GM12878 (cell line): ENCODE results near the gene CUL5. TPM values are rescaled to one million over a fixed set of nuclear protein-coding genes. Genes with fewer than 3 reads are reported as not detected.

Source experiments
- CHD2 ChIP-seq: IDR thresholded peaks from 2 replicates; pipeline ENCODE4 v1.6.1; 2011; ENCODE audit warnings: low read depth, low read length, improper control_type of control experiment, borderline replicate concordance
- DPF2 ChIP-seq: fragments of 450-650 bp; IDR thresholded peaks from 2 replicates; pipeline ENCODE4 v1.6.1; 2017; ENCODE audit warnings: mild to moderate bottlenecking
- EP300 ChIP-seq, 2 experiments: fragments of 150-350 bp in 1 of 2; IDR thresholded peaks; 2 replicates each; pipeline ENCODE4 v1.6.1; 2011 to 2012; ENCODE audit warnings: low read depth in 2 of 2, low read length in 2 of 2, borderline replicate concordance in 1 of 2, improper control_type of control experiment in 1 of 2, inconsistent platforms in 1 of 2; ENCODE audit not compliant: control insufficient read depth in 1 of 2
- FOXM1 ChIP-seq: IDR thresholded peaks from 2 replicates; pipeline ENCODE4 v1.6.1; 2012; ENCODE audit warnings: low read depth, mild to moderate bottlenecking, inconsistent platforms, low read length, moderate library complexity
- GATAD2B ChIP-seq: fragments of 450-650 bp; conservative IDR thresholded peaks from 2 replicates; pipeline ENCODE4 v1.6.1; 2017; ENCODE audit warnings: low read depth, mild to moderate bottlenecking, moderate library complexity
- HDGF ChIP-seq: fragments of 450-650 bp; IDR thresholded peaks from 2 replicates; pipeline ENCODE4 v1.6.1; 2016; ENCODE audit warnings: antibody characterized with exemption
- IKZF2 ChIP-seq, 2 experiments: fragments of 450-650 bp; IDR thresholded peaks; 2 replicates each; pipeline ENCODE4 v1.6.1; 2017; ENCODE audit warnings: mild to moderate bottlenecking in 2 of 2, moderate library complexity in 2 of 2
- MYB ChIP-seq: fragments of 150-350 bp; IDR thresholded peaks from 2 replicates; pipeline ENCODE4 v1.6.1; 2014; ENCODE audit warnings: mild to moderate bottlenecking, low read depth, low read length, borderline replicate concordance
- RBBP5 ChIP-seq: fragments of 200-600 bp; sonication (generic); conservative IDR thresholded peaks from 2 replicates; pipeline ENCODE4 v1.6.1; 2016
- SREBF2 ChIP-seq: IDR thresholded peaks from 2 replicates; pipeline ENCODE4 v1.6.1; 2012; ENCODE audit warnings: mild to moderate bottlenecking, low read length
- STAT3 ChIP-seq: IDR thresholded peaks from 2 replicates; pipeline ENCODE4 v1.6.1; 2011; ENCODE audit warnings: low read depth, low read length, improper control_type of control experiment
- polyA plus RNA-seq, 11 experiments: library from polyadenylated mRNA; depleted of rRNA in 4 of 11; unstranded in 6 of 11; stranded (reverse) in 5 of 11; fragments of >200 nt; fragmentation: Nextera tagmentation in 4 of 11; fragmentation: Illumina TruSeq in 1 of 11; extraction: Ambion mirVana in 4 of 11; extraction: Trizol in 1 of 11; gene quantifications; 1 replicate in 1 of 11; 2 replicates in 10 of 11; pipeline versions ENCODE4 v1.2.1 to v1.2.3, GENCODE V29; 2011 to 2016; ENCODE audit warnings: inconsistent platforms in 2 of 11, missing spikeins in 2 of 11, low read depth in 1 of 11
- total RNA-seq, 4 experiments: library from RNA; depleted of rRNA in 3 of 4; stranded (reverse); fragments of >200 nt in 3 of 4; fragmentation: Illumina TruSeq in 1 of 4; extraction: Trizol in 1 of 4; gene quantifications; 2 replicates each; pipeline versions ENCODE4 v1.2.1 to v1.2.3, GENCODE V29; 2013 to 2021
- TF ChIP-seq, protein P1 (sequence below): fragments of 450-650 bp; IDR thresholded peaks from 2 replicates; pipeline ENCODE4 v1.6.1; 2016; ENCODE audit warnings: mild to moderate bottlenecking
- TF ChIP-seq, protein P2 (sequence below): IDR thresholded peaks from 2 replicates; pipeline ENCODE4 v1.6.1; 2011; ENCODE audit warnings: mild to moderate bottlenecking, low read depth, low read length, moderate library complexity; ENCODE audit not compliant: insufficient replicate concordance
- TF ChIP-seq, protein P3 (sequence below): fragments of 150-350 bp; IDR thresholded peaks from 2 replicates; pipeline ENCODE4 v1.6.1; 2016; ENCODE audit warnings: low read depth, low read length
- TF ChIP-seq, protein P4 (sequence below): fragments of 450-650 bp; IDR thresholded peaks from 2 replicates; pipeline ENCODE4 v1.6.1; 2016; ENCODE audit warnings: mild to moderate bottlenecking, moderate library complexity, borderline replicate concordance
- TF ChIP-seq, protein P5 (sequence below): fragments of 450-650 bp; IDR thresholded peaks from 2 replicates; pipeline ENCODE4 v1.6.1; 2017; ENCODE audit warnings: mild to moderate bottlenecking, low read depth, inconsistent platforms; ENCODE audit not compliant: poor library complexity, severe bottlenecking

The CUL5 gene
- total and polyA plus RNA-seq, 10 of the 15 experiments (the other 5 are each of a cell fraction or from before 2014, with no cell fraction given): 9.1 to 37.6 (median 18.3) TPM

DNA sequence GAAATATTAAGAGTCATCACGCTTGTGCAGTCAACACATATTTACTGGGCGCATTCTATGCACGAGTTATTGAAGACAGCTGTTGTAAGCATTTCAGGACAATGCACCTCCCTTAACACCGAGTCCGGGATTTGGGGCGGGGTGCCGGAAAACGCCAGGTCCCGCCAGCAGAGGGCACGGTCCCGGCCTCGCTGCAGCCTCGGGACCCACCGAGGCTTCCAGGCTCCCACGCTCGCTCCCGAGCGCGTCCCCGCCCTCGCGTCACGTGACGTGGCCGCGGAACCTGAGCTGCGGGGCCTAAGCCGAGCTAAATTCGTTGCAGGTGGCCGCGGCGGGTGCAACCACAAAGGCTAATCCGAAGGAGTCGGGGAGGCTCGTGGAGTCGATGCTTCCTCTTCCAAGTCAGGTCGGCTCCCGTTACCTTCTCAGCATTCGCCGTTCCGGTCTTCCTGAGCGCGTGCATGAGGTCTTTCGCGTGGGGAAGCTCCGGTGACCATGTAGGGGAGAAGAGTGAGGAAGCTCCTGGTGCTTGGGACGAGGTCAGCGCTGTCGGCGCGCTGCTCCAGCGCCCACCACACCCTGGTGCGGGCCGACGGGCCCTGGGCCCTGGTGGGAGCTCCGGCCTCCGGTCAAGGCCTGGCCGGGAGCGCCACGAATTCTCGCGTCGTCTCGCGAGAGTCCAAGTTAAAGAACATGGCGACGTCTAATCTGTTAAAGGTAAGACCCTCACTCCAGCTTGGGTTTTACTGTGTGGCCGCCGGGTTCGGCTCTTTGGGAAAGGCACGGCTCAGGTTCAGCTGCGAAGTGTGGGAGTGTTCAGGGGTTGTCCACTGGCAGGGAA is at the start of gene CUL5 (continued):
- TF ChIP-seq SREBF2 (no peak), CHD2 (peak; percentile 98), DPF2 (peak; percentile 79), HDGF (no peak; the same call in none of the 2 replicates), STAT3 (no peak), FOXM1 (0 out of 2 replicates have a peak, but pooled peaks have one; percentile 59), MYB (no peak), RBBP5 (0 out of 2 replicates have a peak, but pooled peaks have one; percentile 82), IKZF2 (IDR thresholded peaks at IDR 0.05) (peak; percentile 58 to 68; a peak in 3 of 4 replicates), GATAD2B (peak; percentile 92), EP300 (IDR thresholded peaks at IDR 0.05; ENCODE audit: borderline replicate concordance in 1 of 2, control insufficient read depth in 1 of 2, low read depth in 2 of 2, low read length in 2 of 2) (no peak; a peak in 1 of 4 replicates)
- TF ChIP-seq, protein P1, sequence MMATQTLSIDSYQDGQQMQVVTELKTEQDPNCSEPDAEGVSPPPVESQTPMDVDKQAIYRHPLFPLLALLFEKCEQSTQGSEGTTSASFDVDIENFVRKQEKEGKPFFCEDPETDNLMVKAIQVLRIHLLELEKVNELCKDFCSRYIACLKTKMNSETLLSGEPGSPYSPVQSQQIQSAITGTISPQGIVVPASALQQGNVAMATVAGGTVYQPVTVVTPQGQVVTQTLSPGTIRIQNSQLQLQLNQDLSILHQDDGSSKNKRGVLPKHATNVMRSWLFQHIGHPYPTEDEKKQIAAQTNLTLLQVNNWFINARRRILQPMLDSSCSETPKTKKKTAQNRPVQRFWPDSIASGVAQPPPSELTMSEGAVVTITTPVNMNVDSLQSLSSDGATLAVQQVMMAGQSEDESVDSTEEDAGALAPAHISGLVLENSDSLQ: no peak
- TF ChIP-seq, protein P2, sequence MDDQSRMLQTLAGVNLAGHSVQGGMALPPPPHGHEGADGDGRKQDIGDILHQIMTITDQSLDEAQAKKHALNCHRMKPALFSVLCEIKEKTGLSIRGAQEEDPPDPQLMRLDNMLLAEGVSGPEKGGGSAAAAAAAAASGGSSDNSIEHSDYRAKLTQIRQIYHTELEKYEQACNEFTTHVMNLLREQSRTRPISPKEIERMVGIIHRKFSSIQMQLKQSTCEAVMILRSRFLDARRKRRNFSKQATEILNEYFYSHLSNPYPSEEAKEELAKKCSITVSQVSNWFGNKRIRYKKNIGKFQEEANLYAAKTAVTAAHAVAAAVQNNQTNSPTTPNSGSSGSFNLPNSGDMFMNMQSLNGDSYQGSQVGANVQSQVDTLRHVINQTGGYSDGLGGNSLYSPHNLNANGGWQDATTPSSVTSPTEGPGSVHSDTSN: no peak
- TF ChIP-seq, protein P3, sequence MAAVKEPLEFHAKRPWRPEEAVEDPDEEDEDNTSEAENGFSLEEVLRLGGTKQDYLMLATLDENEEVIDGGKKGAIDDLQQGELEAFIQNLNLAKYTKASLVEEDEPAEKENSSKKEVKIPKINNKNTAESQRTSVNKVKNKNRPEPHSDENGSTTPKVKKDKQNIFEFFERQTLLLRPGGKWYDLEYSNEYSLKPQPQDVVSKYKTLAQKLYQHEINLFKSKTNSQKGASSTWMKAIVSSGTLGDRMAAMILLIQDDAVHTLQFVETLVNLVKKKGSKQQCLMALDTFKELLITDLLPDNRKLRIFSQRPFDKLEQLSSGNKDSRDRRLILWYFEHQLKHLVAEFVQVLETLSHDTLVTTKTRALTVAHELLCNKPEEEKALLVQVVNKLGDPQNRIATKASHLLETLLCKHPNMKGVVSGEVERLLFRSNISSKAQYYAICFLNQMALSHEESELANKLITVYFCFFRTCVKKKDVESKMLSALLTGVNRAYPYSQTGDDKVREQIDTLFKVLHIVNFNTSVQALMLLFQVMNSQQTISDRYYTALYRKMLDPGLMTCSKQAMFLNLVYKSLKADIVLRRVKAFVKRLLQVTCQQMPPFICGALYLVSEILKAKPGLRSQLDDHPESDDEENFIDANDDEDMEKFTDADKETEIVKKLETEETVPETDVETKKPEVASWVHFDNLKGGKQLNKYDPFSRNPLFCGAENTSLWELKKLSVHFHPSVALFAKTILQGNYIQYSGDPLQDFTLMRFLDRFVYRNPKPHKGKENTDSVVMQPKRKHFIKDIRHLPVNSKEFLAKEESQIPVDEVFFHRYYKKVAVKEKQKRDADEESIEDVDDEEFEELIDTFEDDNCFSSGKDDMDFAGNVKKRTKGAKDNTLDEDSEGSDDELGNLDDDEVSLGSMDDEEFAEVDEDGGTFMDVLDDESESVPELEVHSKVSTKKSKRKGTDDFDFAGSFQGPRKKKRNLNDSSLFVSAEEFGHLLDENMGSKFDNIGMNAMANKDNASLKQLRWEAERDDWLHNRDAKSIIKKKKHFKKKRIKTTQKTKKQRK: no peak
- TF ChIP-seq, protein P4, sequence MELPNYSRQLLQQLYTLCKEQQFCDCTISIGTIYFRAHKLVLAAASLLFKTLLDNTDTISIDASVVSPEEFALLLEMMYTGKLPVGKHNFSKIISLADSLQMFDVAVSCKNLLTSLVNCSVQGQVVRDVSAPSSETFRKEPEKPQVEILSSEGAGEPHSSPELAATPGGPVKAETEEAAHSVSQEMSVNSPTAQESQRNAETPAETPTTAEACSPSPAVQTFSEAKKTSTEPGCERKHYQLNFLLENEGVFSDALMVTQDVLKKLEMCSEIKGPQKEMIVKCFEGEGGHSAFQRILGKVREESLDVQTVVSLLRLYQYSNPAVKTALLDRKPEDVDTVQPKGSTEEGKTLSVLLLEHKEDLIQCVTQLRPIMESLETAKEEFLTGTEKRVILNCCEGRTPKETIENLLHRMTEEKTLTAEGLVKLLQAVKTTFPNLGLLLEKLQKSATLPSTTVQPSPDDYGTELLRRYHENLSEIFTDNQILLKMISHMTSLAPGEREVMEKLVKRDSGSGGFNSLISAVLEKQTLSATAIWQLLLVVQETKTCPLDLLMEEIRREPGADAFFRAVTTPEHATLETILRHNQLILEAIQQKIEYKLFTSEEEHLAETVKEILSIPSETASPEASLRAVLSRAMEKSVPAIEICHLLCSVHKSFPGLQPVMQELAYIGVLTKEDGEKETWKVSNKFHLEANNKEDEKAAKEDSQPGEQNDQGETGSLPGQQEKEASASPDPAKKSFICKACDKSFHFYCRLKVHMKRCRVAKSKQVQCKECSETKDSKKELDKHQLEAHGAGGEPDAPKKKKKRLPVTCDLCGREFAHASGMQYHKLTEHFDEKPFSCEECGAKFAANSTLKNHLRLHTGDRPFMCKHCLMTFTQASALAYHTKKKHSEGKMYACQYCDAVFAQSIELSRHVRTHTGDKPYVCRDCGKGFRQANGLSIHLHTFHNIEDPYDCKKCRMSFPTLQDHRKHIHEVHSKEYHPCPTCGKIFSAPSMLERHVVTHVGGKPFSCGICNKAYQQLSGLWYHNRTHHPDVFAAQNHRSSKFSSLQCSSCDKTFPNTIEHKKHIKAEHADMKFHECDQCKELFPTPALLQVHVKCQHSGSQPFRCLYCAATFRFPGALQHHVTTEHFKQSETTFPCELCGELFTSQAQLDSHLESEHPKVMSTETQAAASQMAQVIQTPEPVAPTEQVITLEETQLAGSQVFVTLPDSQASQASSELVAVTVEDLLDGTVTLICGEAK: no peak
- TF ChIP-seq, protein P5, sequence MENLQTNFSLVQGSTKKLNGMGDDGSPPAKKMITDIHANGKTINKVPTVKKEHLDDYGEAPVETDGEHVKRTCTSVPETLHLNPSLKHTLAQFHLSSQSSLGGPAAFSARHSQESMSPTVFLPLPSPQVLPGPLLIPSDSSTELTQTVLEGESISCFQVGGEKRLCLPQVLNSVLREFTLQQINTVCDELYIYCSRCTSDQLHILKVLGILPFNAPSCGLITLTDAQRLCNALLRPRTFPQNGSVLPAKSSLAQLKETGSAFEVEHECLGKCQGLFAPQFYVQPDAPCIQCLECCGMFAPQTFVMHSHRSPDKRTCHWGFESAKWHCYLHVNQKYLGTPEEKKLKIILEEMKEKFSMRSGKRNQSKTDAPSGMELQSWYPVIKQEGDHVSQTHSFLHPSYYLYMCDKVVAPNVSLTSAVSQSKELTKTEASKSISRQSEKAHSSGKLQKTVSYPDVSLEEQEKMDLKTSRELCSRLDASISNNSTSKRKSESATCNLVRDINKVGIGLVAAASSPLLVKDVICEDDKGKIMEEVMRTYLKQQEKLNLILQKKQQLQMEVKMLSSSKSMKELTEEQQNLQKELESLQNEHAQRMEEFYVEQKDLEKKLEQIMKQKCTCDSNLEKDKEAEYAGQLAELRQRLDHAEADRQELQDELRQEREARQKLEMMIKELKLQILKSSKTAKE: no peak
